RWPE2 (cell line): ENCODE measurements around the gene IPO13.

Experiments used
- ATAC-seq: fragments of 200-7000 bp; cut with Tn5 transposase; 3 replicates; pipeline ENCODE4 v1.9.1; 2021; ENCODE audit warnings: low read depth
- DNase-seq: peaks from one replicate; pipeline ENCODE4 v3.0.0-alpha.2; 2020; ENCODE audit warnings: low spot score
- H3K27ac ChIP-seq: fragments of 450-650 bp; 2 replicates; pipeline ENCODE4 v1.5.1; 2017; ENCODE audit warnings: mild to moderate bottlenecking; ENCODE audit not compliant: poor library complexity, severe bottlenecking
- H3K27me3 ChIP-seq: fragments of 250-450 bp; sonication (Bioruptor Pico); 2 replicates; pipeline ENCODE4 v1.5.1; 2021; ENCODE audit warnings: mild to moderate bottlenecking, moderate library complexity; ENCODE audit not compliant: insufficient read depth, poor library complexity, severe bottlenecking
- H3K36me3 ChIP-seq: fragments of 250-450 bp; sonication (Bioruptor Pico); 2 replicates; pipeline ENCODE4 v1.5.1; 2020; ENCODE audit warnings: low read depth, mild to moderate bottlenecking, moderate library complexity
- H3K4me1 ChIP-seq: fragments of 250-450 bp; sonication (Bioruptor Pico); 2 replicates; pipeline ENCODE4 v1.5.1; 2021; ENCODE audit warnings: mild to moderate bottlenecking, moderate library complexity; ENCODE audit not compliant: insufficient read depth, poor library complexity, severe bottlenecking
- H3K4me3 ChIP-seq: fragments of 250-450 bp; sonication (Bioruptor Pico); 2 replicates; pipeline ENCODE4 v1.5.1; 2021; ENCODE audit warnings: mild to moderate bottlenecking, moderate library complexity; ENCODE audit not compliant: severe bottlenecking
- H3K9me3 ChIP-seq: fragments of 250-450 bp; sonication (Bioruptor Pico); 2 replicates; pipeline ENCODE4 v1.5.1; 2021; ENCODE audit warnings: mild to moderate bottlenecking, moderate library complexity; ENCODE audit not compliant: severe bottlenecking
- TF ChIP-seq, protein P1 (sequence below): fragments of 450-650 bp; IDR thresholded peaks from one replicate; pipeline ENCODE4 v1.5.1; 2017; ENCODE audit warnings: mild to moderate bottlenecking, moderate library complexity; ENCODE audit not compliant: poor library complexity, severe bottlenecking

IPO13 gene

DNA sequence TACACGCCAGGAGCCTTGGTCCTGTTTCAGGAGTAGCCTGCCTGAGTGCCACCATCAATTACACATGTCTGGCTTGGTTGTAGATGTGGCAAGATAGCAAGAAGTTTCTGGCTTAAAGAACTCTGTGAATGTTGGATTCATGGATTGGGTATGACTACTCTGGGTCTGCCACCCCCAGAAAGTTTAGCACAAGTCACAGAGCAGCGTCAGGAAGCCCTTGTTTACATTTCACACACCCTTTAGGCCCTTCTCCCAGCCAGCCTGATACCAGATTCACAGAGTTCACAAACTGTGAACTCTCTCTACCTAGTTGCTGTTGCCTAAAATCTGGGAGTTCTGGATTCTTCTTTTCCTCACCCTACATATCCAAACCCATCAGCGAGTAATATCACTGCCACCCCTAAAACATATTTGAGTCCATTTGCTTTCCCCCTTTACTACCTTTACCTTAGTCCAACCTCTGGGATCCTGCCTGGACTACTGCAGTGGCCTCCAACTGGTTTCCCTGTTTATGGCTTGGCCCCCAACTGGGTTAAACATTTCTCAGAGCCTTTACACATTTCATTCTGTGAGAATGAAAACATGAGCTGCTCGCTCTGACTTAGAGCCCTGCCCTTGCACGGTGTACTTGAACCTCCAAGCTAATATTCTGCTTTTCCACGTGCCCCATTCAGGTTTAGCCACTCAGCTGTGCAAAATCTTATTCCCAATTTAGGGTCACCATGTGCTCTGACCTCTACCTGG lies 40.6 kb downstream of the IPO13 start:
- H3K36me3 ChIP-seq, result peaks cover 33% of the 10 kb centered on the region
- H3K9me3 ChIP-seq, result no peaks in the 10 kb centered on the region

DNA sequence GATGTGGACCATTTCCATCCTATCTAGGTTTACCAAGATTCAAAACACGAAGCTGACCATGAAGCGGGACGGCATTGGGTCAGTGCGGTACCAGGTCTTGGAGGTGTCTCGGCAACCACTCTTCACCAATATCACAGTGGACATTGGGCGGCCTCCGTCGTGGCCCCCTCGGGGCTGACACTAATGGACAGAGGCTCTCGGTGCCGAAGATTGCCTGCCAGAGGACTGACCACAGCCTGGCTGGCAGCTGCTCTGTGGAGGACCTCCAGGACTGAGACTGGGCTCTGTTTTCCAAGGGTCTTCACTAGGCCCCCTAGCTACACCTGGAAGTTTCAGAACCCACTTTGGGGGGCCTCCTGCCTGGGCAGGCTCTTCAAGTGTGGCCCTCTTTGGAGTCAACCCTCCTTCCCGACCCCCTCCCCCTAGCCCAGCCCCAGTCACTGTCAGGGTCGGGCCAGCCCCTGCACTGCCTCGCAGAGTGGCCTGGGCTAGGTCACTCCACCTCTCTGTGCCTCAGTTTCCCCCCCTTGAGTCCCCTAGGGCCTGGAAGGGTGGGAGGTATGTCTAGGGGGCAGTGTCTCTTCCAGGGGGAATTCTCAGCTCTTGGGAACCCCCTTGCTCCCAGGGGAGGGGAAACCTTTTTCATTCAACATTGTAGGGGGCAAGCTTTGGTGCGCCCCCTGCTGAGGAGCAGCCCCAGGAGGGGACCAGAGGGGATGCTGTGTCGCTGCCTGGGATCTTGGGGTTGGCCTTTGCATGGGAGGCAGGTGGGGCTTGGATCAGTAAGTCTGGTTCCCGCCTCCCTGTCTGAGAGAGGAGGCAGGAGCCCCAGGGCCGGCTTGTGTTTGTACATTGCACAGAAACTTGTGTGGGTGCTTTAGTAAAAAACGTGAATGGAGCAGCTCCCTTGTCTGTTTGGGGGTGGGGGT lies 43.8 kb downstream of the IPO13 start:
- Histone ChIP-seq H3K4me1 (no peaks in the 10 kb centered on the region), H3K36me3 (peaks cover 11% of the 10 kb centered on the region), H3K9me3 (no peaks in the 10 kb centered on the region), H3K27me3 (no peaks in the 10 kb centered on the region), H3K27ac (peak overlapping the region; percentile 57), H3K4me3 (peak overlapping the region; percentile 37)
- ATAC-seq (peak; percentile 3), DNase-seq (peak; percentile 49)
- TF ChIP-seq, protein P1, sequence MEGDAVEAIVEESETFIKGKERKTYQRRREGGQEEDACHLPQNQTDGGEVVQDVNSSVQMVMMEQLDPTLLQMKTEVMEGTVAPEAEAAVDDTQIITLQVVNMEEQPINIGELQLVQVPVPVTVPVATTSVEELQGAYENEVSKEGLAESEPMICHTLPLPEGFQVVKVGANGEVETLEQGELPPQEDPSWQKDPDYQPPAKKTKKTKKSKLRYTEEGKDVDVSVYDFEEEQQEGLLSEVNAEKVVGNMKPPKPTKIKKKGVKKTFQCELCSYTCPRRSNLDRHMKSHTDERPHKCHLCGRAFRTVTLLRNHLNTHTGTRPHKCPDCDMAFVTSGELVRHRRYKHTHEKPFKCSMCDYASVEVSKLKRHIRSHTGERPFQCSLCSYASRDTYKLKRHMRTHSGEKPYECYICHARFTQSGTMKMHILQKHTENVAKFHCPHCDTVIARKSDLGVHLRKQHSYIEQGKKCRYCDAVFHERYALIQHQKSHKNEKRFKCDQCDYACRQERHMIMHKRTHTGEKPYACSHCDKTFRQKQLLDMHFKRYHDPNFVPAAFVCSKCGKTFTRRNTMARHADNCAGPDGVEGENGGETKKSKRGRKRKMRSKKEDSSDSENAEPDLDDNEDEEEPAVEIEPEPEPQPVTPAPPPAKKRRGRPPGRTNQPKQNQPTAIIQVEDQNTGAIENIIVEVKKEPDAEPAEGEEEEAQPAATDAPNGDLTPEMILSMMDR, result peak; percentile 16

More for the DNA sequence above, 40.6 kb downstream of the IPO13 start:
- DNase-seq (no peak), ATAC-seq (no peak)
- no peak overlapping the region for H3K4me3 ChIP-seq
- peak overlapping the region; percentile 2 for H3K27ac ChIP-seq
- no peaks in the 10 kb centered on the region for H3K4me1 ChIP-seq
- TF ChIP-seq, protein P1, result no peak
- H3K27me3 ChIP-seq, result no peaks in the 10 kb centered on the region

DNA sequence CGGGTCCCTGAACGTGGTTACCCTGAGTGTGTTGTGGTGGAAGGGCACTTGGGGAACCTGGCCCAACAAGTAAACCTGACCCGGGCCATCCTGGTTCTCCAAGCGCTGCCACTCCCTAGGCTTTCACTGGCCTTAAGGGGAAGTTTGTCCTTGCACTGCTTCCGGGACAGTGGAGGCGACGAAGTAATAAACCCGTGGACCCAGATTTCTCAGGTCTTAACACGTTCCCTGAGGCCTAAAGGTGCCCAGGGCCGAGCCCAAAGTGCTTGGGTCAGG lies 44.4 kb downstream of the IPO13 start:
- Histone ChIP-seq H3K9me3 (no peaks in the 10 kb centered on the region), H3K4me1 (no peaks in the 10 kb centered on the region), H3K4me3 (peak overlapping the region; percentile 37), H3K27me3 (no peaks in the 10 kb centered on the region), H3K36me3 (peaks cover 5% of the 10 kb centered on the region), H3K27ac (peak overlapping the region; percentile 57)
- no peak for DNase-seq
- no peak; the same call in 2 of the 3 replicates for ATAC-seq
- TF ChIP-seq, protein P1, result no peak

DNA sequence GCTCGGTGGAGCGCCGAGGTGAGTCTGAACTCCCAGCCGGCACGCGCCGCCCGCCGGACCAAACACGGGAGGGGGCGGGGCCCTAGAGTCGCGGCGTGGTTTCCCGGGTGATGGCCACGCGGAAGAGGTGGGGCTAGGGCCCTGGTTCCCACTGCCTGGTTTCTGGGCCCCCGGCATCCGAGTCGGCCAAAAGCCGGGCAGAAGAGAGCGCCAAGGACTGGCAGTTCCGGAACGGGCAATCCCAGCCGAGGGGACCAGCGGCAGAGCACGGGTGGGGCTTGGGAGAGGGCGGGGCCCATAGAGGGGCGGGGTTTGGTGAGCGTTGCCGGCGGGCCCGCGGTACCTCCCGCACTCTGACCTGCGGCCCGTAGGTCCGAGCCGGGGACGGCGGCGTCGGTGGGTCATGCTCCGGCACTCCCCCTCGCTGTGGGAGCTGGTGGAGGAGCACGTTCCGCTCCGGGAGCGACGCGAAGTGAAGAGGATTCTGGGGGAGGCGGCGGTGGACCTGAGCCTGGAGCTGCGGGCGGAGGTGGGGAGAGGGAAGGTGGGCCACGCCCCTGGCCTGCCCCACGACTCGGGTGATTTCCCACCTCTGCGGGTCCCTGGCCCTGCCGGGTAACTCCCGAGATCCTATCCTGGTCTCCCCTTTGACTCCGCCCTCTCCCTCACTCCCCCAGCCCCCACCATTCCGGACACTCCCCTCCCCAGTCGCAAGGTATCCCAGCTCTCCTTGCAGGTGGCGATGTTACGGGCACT lies 44.9 kb downstream of the IPO13 start, which contains the start of gene CCDC24:
Gene CCDC24, plus strand, starts transcription at position 124 of the 756 bp plus-strand sequence. Its CDS starts 280 bp downstream, at position 404.
- H3K4me3 ChIP-seq, result peak within 1 kb of the TSS; percentile 37
- H3K9me3 ChIP-seq, result no peaks in the 10 kb centered on the region
- peak; percentile 92 for DNase-seq
- peak within 1 kb of the TSS; percentile 57 for H3K27ac ChIP-seq
- ATAC-seq, result peak; percentile 74
- TF ChIP-seq, protein P1, result no peak
- H3K4me1 ChIP-seq, result no peaks in the 10 kb centered on the region
- H3K36me3 ChIP-seq, result no peaks in the 10 kb centered on the region; the same call in 1 of the 2 replicates
- H3K27me3 ChIP-seq, result no peaks in the 10 kb centered on the region
